HCT116 (cell line): ENCODE measurements around the gene TIRAP. TPM values are rescaled to one million over a fixed set of nuclear protein-coding genes. Genes with fewer than 3 reads are reported as not detected.

Experiments
- ATAC-seq: fragments of 200-7000 bp; cut with Tn5 transposase; 2 replicates; pipeline ENCODE4 v1.9.1; 2020; ENCODE audit warnings: mild to moderate bottlenecking, moderate library complexity
- BruUV-seq: library from RNA; stranded (reverse); fragments of 400-500 nt; replicated peaks from 2 replicates; lab custom pipeline; 2021; lab: Mats Ljungman, UMichigan
- CTCF ChIA-PET: fragments of 300-600 bp; sonication (Branson Sonifier 250); formaldehyde crosslinking; loops from one replicate; lab custom pipeline; 2021; ENCODE audit warnings: antibody characterized with exemption; lab: Charles Lee
- POLR2A ChIA-PET: fragments of 300-600, 350-600 bp; sonication (Branson Sonifier 250); formaldehyde crosslinking; loops from one replicate; lab custom pipeline; 2021; ENCODE audit warnings: antibody characterized with exemption; lab: Charles Lee
- RAD21 ChIA-PET, 2 experiments: fragments of 300-600 bp; sonication (Branson Sonifier 250); formaldehyde crosslinking; loops; one replicate each; lab custom pipeline; 2023; ENCODE audit warnings: low total read pairs in 2 of 2; ENCODE audit not compliant: uncharacterized antibody in 2 of 2, unreplicated experiment in 2 of 2, low non-redundant PET in 1 of 2; lab: Charles Lee
- DNase-seq: peaks from one replicate; pipeline ENCODE4 v3.0.0-alpha.2; 2010; ENCODE audit warnings: low read depth, low spot score
- H2AFZ ChIP-seq: fragments of 200-600 bp; shearing (Covaris generic), sonication (generic); 2 replicates; pipeline ENCODE4 v1.6.1; 2017; ENCODE audit warnings: low read depth, mixed run types, mixed read lengths, antibody characterized with exemption, low read length; ENCODE audit not compliant: poor library complexity, severe bottlenecking
- H3K27ac ChIP-seq: 2 replicates; pipeline ENCODE4 v1.5.1; 2012; ENCODE audit warnings: low read depth, low read length
- H3K27me3 ChIP-seq: fragments of 200-600 bp; sonication (generic); 2 replicates; pipeline ENCODE4 v1.6.1; 2016; ENCODE audit warnings: mixed run types, low read length, mixed read lengths; ENCODE audit not compliant: insufficient read depth
- H3K36me3 ChIP-seq, 2 experiments: fragments of 200-500 bp in 1 of 2; fragments of 200-600 bp in 1 of 2; sonication (Bioruptor generic) in 1 of 2; sonication (generic) in 1 of 2; 2 replicates each; pipeline versions ENCODE4 v1.5.1 to v1.6.1; 2014 to 2016; ENCODE audit warnings: low read length in 2 of 2, inconsistent platforms in 1 of 2, mixed read lengths in 1 of 2, mixed run types in 1 of 2; ENCODE audit not compliant: insufficient read depth in 2 of 2, control insufficient read depth in 1 of 2
- H3K4me1 ChIP-seq, 2 experiments: fragments of 200-600 bp in 1 of 2; sonication (generic) in 1 of 2; 2 replicates each; pipeline versions ENCODE4 v1.5.1 to v1.6.1; 2012 to 2017; ENCODE audit warnings: low read length in 2 of 2, inconsistent platforms in 1 of 2, mild to moderate bottlenecking in 1 of 2, mixed read lengths in 1 of 2, mixed run types in 1 of 2, moderate library complexity in 1 of 2; ENCODE audit not compliant: insufficient read depth in 2 of 2, control insufficient read depth in 1 of 2
- H3K4me2 ChIP-seq: fragments of 200-600 bp; sonication (generic); 2 replicates; pipeline ENCODE4 v1.6.1; 2017; ENCODE audit warnings: mixed run types, low read length, mixed read lengths
- H3K4me3 ChIP-seq, 2 experiments: fragments of 200-600 bp in 1 of 2; sonication (generic) in 1 of 2; replicated peaks in 1 of 2; 2 replicates each; pipeline ENCODE4 v1.5.1; 2011 to 2016; ENCODE audit warnings: low read length in 2 of 2, control low read depth in 1 of 2, low read depth in 1 of 2, mild to moderate bottlenecking in 1 of 2, mixed read lengths in 1 of 2, mixed run types in 1 of 2
- H3K79me2 ChIP-seq: fragments of 200-600 bp; sonication (generic); 2 replicates; pipeline ENCODE4 v1.6.1; 2017; ENCODE audit warnings: mild to moderate bottlenecking, mixed run types, low read length, moderate library complexity, mixed read lengths; ENCODE audit not compliant: insufficient read depth
- H3K9ac ChIP-seq: fragments of 200-600 bp; sonication (generic); 2 replicates; pipeline ENCODE4 v1.6.1; 2016; ENCODE audit warnings: low read length, mixed read lengths
- H3K9me2 ChIP-seq: fragments of 200-600 bp; sonication (generic), shearing (Covaris generic); 2 replicates; pipeline ENCODE4 v1.6.1; 2017; ENCODE audit warnings: mixed run types, mild to moderate bottlenecking, moderate library complexity; ENCODE audit not compliant: insufficient read depth
- H3K9me3 ChIP-seq, 2 experiments: fragments of 200-500 bp in 1 of 2; fragments of 200-600 bp in 1 of 2; sonication (Bioruptor generic) in 1 of 2; sonication (generic) in 1 of 2; 2 replicates each; pipeline ENCODE4 v1.6.1; 2014 to 2017; ENCODE audit warnings: low read length in 2 of 2, mixed read lengths in 2 of 2, inconsistent platforms in 1 of 2, low read depth in 1 of 2, mild to moderate bottlenecking in 1 of 2, mixed run types in 1 of 2, moderate library complexity in 1 of 2; ENCODE audit not compliant: control insufficient read depth in 1 of 2, insufficient read depth in 1 of 2
- H4K20me1 ChIP-seq: fragments of 200-600 bp; sonication (generic), shearing (Covaris generic); 2 replicates; pipeline ENCODE4 v1.6.1; 2017; ENCODE audit warnings: mixed run types, mild to moderate bottlenecking, moderate library complexity; ENCODE audit not compliant: insufficient read depth
- CBX3 ChIP-seq: IDR thresholded peaks from 2 replicates; pipeline ENCODE4 v1.6.1; 2012; ENCODE audit warnings: low read depth
- CEBPB ChIP-seq: IDR thresholded peaks from 2 replicates; pipeline ENCODE4 v1.6.1; 2012; ENCODE audit warnings: low read depth
- EGR1 ChIP-seq: IDR thresholded peaks from 2 replicates; pipeline ENCODE4 v1.6.1; 2012; ENCODE audit warnings: low read depth
- EZH2phosphoT487 ChIP-seq: fragments of 200-600 bp; IDR thresholded peaks from 2 replicates; pipeline ENCODE4 v1.6.1; 2018; ENCODE audit warnings: antibody characterized with exemption, borderline replicate concordance
- POLR2A ChIP-seq: IDR thresholded peaks from 2 replicates; pipeline ENCODE4 v1.7.0; 2011; ENCODE audit warnings: borderline replicate concordance; ENCODE audit not compliant: insufficient read depth, insufficient read length; ENCODE audit errors: extremely low read depth
- RAD21 ChIP-seq: IDR thresholded peaks from 2 replicates; pipeline ENCODE4 v1.6.1; 2012; ENCODE audit warnings: low read depth, mild to moderate bottlenecking
- SRF ChIP-seq: IDR thresholded peaks from 2 replicates; pipeline ENCODE4 v1.6.1; 2012; ENCODE audit warnings: low read depth
- ZFX ChIP-seq: fragments of 450-650 bp; IDR thresholded peaks from 2 replicates; pipeline ENCODE4 v1.6.1; 2017
- intact Hi-C: fragments of 100-400 bp; cut with micrococcal nuclease; formaldehyde crosslinking; loops from 2 replicates; pipeline ENCODE4 v1.10.0; 2022
- total RNA-seq: library from RNA; stranded (reverse); gene quantifications from one replicate; pipeline ENCODE4 v1.2.1, GENCODE V29; 2021; ENCODE audit not compliant: unreplicated experiment
- TF ChIP-seq, protein P1 (sequence below): IDR thresholded peaks from 2 replicates; pipeline ENCODE4 v1.6.1; 2011; ENCODE audit warnings: mild to moderate bottlenecking, low read length, moderate library complexity; ENCODE audit not compliant: insufficient replicate concordance; ENCODE audit errors: extremely low read depth

The TIRAP gene
- total RNA-seq, 1 experiment from 2014 or later, result 10.8 TPM

DNA sequence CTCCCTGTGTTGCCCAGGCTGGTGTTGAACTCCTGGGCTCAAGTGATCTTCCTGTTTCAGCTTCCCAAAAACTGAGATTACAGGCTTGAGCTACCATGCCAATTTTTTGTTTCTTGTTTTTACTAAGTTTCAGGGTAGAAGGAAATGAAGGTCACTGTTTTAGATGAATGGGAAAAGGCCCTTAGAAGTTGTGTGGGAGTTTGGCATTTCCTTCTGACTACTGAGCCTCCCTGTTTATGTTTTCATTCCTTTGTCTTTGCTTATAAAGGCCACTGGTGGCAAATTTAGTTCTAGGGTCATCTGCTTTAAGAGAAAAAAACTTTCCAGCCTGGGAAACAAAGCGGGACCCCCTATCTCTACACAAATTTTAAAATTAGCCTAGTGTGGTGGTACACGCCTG, 36.3 kb upstream of the TIRAP start:
- Histone ChIP-seq H3K36me3 (peaks cover 7 to 9% of the 10 kb centered on the region in 2 experiments; a peak in 3 of 4 replicates), H4K20me1 (no peaks in the 10 kb centered on the region), H3K4me3 (no peak overlapping the region), H3K27ac (no peak overlapping the region), H3K9ac (no peak overlapping the region), H3K4me2 (no peak overlapping the region), H3K27me3 (no peaks in the 10 kb centered on the region), H3K9me2 (no peaks in the 10 kb centered on the region), H3K79me2 (no peaks in the 10 kb centered on the region), H3K9me3 (no peaks in the 10 kb centered on the region), H3K4me1 (no peaks in the 10 kb centered on the region), H2AFZ (no peak overlapping the region)
- CTCF ChIA-PET, result no interaction called here
- POLR2A ChIA-PET, result no interaction called here
- BruUV-seq, result no TSS peak
- TF ChIP-seq, protein P1, sequence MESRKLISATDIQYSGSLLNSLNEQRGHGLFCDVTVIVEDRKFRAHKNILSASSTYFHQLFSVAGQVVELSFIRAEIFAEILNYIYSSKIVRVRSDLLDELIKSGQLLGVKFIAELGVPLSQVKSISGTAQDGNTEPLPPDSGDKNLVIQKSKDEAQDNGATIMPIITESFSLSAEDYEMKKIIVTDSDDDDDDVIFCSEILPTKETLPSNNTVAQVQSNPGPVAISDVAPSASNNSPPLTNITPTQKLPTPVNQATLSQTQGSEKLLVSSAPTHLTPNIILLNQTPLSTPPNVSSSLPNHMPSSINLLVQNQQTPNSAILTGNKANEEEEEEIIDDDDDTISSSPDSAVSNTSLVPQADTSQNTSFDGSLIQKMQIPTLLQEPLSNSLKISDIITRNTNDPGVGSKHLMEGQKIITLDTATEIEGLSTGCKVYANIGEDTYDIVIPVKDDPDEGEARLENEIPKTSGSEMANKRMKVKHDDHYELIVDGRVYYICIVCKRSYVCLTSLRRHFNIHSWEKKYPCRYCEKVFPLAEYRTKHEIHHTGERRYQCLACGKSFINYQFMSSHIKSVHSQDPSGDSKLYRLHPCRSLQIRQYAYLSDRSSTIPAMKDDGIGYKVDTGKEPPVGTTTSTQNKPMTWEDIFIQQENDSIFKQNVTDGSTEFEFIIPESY, result no peak
- TF ChIP-seq EZH2phosphoT487, result no peak
- TF ChIP-seq ZFX, result no peak
- intact Hi-C loops, result no loop called here
- no peak for DNase-seq
- RAD21 ChIA-PET, result no interaction called here
- no peak for ATAC-seq

DNA sequence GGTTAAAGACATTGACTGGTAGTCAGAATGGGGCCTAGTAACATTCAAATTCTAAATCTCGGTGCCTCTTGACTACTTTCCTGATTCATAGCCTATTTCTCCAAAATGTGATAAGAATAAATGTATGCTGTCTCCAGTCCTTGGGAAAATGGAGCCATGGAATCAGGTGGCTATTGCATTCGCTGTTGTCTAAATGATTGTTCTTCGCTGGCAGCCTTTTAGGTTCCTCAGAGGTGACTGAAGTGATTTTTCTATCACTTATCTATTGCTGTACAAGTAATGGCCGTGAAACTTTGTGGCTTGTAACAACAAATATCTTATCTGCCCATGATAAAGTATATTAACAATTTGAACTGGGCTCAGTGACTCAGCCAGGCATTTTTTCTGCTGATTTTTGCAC, 29.6 kb upstream of the TIRAP start:
- POLR2A ChIA-PET, result no interaction called here
- CTCF ChIA-PET, result no interaction called here
- no peak for ATAC-seq

More for the DNA sequence above, 29.6 kb upstream of the TIRAP start:
- Histone ChIP-seq H3K4me3 (no peak overlapping the region), H3K9ac (no peak overlapping the region), H3K9me3 (no peaks in the 10 kb centered on the region), H3K79me2 (no peaks in the 10 kb centered on the region), H3K4me1 (no peaks in the 10 kb centered on the region), H3K9me2 (no peaks in the 10 kb centered on the region), H3K4me2 (no peak overlapping the region), H3K27ac (no peak overlapping the region), H4K20me1 (no peaks in the 10 kb centered on the region), H3K36me3 (peaks cover 4 to 5% of the 10 kb centered on the region in 2 experiments; a peak in 2 of 4 replicates), H3K27me3 (no peaks in the 10 kb centered on the region), H2AFZ (no peak overlapping the region)
- BruUV-seq, result no TSS peak
- RAD21 ChIA-PET, result no interaction called here
- TF ChIP-seq POLR2A, result no peak
- no peak for TF ChIP-seq CEBPB
- no peak for TF ChIP-seq EZH2phosphoT487
- TF ChIP-seq SRF, result no peak
- TF ChIP-seq RAD21, result no peak
- TF ChIP-seq EGR1, result no peak
- no peak for TF ChIP-seq CBX3
- DNase-seq, result no peak
- intact Hi-C loops, result no loop called here
